GM23338 (cell line): ENCODE measurements around the gene ARHGAP42.

Experiments
- CTCF ChIP-seq, 2 experiments: fragments of 200-600 bp in 1 of 2; sonication (generic) in 1 of 2; conservative IDR thresholded peaks; 2 replicates each; pipeline versions ENCODE4 v1.5.1 to v1.6.1; 2016 to 2017; ENCODE audit warnings: antibody characterized with exemption in 2 of 2, low read depth in 2 of 2, mild to moderate bottlenecking in 2 of 2, moderate library complexity in 1 of 2
- JUNB ChIP-seq: IDR thresholded peaks from one replicate; pipeline ENCODE4 v1.6.1; 2016; ENCODE audit warnings: antibody characterized with exemption; ENCODE audit not compliant: unreplicated experiment
- STAT1 ChIP-seq: IDR thresholded peaks from one replicate; pipeline ENCODE4 v1.6.1; 2016; ENCODE audit warnings: antibody characterized with exemption; ENCODE audit not compliant: unreplicated experiment

- TF ChIP-seq CTCF (conservative IDR thresholded peaks at IDR 0.05; ENCODE audit: low read depth in 2 of 2) (no peak), JUNB (no peak), STAT1 (no peak)
Measured at GRCh38 chr11:101014600-101015285, 327.7 kb downstream of the ARHGAP42 start.
